H1 (cell line): Measurements from ENCODE around the gene MZF1. TPM values are rescaled to one million over a fixed set of nuclear protein-coding genes. Genes with fewer than 3 reads are reported as not detected.

Experiments used
- CTCF ChIA-PET: fragments of 300-600 bp; sonication (Branson Sonifier 250); formaldehyde crosslinking; loops from one replicate; lab custom pipeline; 2021; ENCODE audit not compliant: partially characterized antibody; lab: Charles Lee
- POLR2A ChIA-PET: fragments of 300-600 bp; sonication (Branson Sonifier 250); formaldehyde crosslinking; loops from one replicate; lab custom pipeline; 2021; ENCODE audit warnings: inconsistent platforms; ENCODE audit not compliant: partially characterized antibody; lab: Charles Lee
- DNase-seq, 2 experiments: peaks; one replicate each; pipeline versions ENCODE4 v3.0.0 to v3.0.0-alpha.2; 2010 to 2022; ENCODE audit warnings: low spot score in 2 of 2, low read depth in 1 of 2, mixed read lengths in 1 of 2
- FAIRE-seq: peaks from 2 replicates; lab custom pipeline; 2011; peaks lifted over from hg19 to GRCh38; lab: Jason Lieb, UNC
- H2AFZ ChIP-seq: 2 replicates; pipeline ENCODE4 v1.8.1; 2012; ENCODE audit warnings: low read length, inconsistent platforms
- H2AK5ac ChIP-seq: 2 replicates; pipeline ENCODE4 v1.6.1; 2013; ENCODE audit warnings: low read depth, low read length
- H2BK120ac ChIP-seq: replicated peaks from 2 replicates; pipeline ENCODE3; 2013; ENCODE audit warnings: low read depth, low read length, inconsistent platforms
- H2BK12ac ChIP-seq: 2 replicates; pipeline ENCODE4 v1.6.1; 2013; ENCODE audit warnings: low read depth, low read length
- H2BK15ac ChIP-seq: 2 replicates; pipeline ENCODE4 v1.6.1; 2013; ENCODE audit warnings: low read length
- H2BK20ac ChIP-seq: 2 replicates; pipeline ENCODE4 v1.6.1; 2013; ENCODE audit warnings: low read length
- H2BK5ac ChIP-seq: 2 replicates; pipeline ENCODE4 v1.6.1; 2013; ENCODE audit warnings: low read depth, low read length
- H3K14ac ChIP-seq: 2 replicates; pipeline ENCODE4 v1.6.1; 2013; ENCODE audit warnings: inconsistent platforms; ENCODE audit not compliant: insufficient read length
- H3K18ac ChIP-seq: 2 replicates; pipeline ENCODE4 v1.6.1; 2013; ENCODE audit warnings: low read length; ENCODE audit errors: extremely low read depth
- H3K23ac ChIP-seq: 2 replicates; pipeline ENCODE4 v1.6.1; 2013; ENCODE audit warnings: inconsistent platforms; ENCODE audit not compliant: insufficient read length
- H3K23me2 ChIP-seq: 2 replicates; pipeline ENCODE4 v1.6.1; 2013; ENCODE audit warnings: low read depth, low read length
- H3K27ac ChIP-seq: 2 replicates; pipeline ENCODE4 v1.6.1; 2011; ENCODE audit warnings: low read depth, low read length, inconsistent platforms
- H3K27me3 ChIP-seq, 4 experiments: replicated peaks in 1 of 4; 1 replicate in 1 of 4; 2 replicates in 3 of 4; pipeline versions ENCODE4 v1.6.1 to v1.8.1; 2011 to 2013; ENCODE audit warnings: low read length in 3 of 4, mild to moderate bottlenecking in 3 of 4, inconsistent platforms in 2 of 4, mixed read lengths in 2 of 4, moderate library complexity in 1 of 4; ENCODE audit not compliant: control insufficient read depth in 3 of 4, insufficient read depth in 3 of 4; ENCODE audit errors: extremely low read depth in 1 of 4
- H3K36me3 ChIP-seq, 4 experiments: 2 replicates each; pipeline versions ENCODE4 v1.6.1 to v1.8.1; 2011 to 2013; ENCODE audit warnings: mild to moderate bottlenecking in 4 of 4, low read length in 3 of 4, moderate library complexity in 2 of 4, control low read depth in 1 of 4, inconsistent platforms in 1 of 4; ENCODE audit not compliant: insufficient read depth in 4 of 4, control insufficient read depth in 2 of 4
- H3K4ac ChIP-seq: replicated peaks from 2 replicates; pipeline ENCODE3; 2013; ENCODE audit warnings: low read length, low read depth, mixed read lengths, inconsistent platforms; ENCODE audit not compliant: insufficient read length
- H3K4me1 ChIP-seq, 4 experiments: replicated peaks in 1 of 4; 1 replicate in 1 of 4; 2 replicates in 3 of 4; pipeline versions ENCODE4 v1.6.1 to v1.8.1; 2011 to 2013; ENCODE audit warnings: low read length in 3 of 4, inconsistent platforms in 2 of 4, mixed read lengths in 1 of 4; ENCODE audit not compliant: insufficient read depth in 4 of 4, control insufficient read depth in 3 of 4
- H3K4me2 ChIP-seq, 2 experiments: 2 replicates each; pipeline versions ENCODE4 v1.6.1 to v1.8.1; 2011 to 2013; ENCODE audit warnings: low read depth in 2 of 2, low read length in 2 of 2, control low read depth in 1 of 2, inconsistent platforms in 1 of 2, mild to moderate bottlenecking in 1 of 2; ENCODE audit not compliant: insufficient read depth in 1 of 2
- H3K4me3 ChIP-seq, 4 experiments: fragments of 200-600, 300-600 bp in 1 of 4; sonication (generic), shearing (Covaris generic), sonication (Bioruptor Twin) in 1 of 4; 2 replicates each; pipeline versions ENCODE4 v1.5.1 to v1.8.1; 2011 to 2016; ENCODE audit warnings: low read length in 4 of 4, low read depth in 3 of 4, control low read depth in 2 of 4, inconsistent platforms in 2 of 4, mild to moderate bottlenecking in 2 of 4, mixed read lengths in 1 of 4, moderate library complexity in 1 of 4; ENCODE audit not compliant: insufficient read depth in 2 of 4; ENCODE audit errors: extremely low read depth in 1 of 4
- H3K56ac ChIP-seq: replicated peaks from 2 replicates; pipeline ENCODE3; 2013; ENCODE audit warnings: low read depth, mild to moderate bottlenecking, mixed read lengths, low read length, inconsistent platforms; ENCODE audit not compliant: insufficient read length
- H3K79me1 ChIP-seq: 2 replicates; pipeline ENCODE4 v1.6.1; 2013; ENCODE audit warnings: low read depth, low read length, control low read depth
- H3K79me2 ChIP-seq, 2 experiments: 2 replicates each; pipeline versions ENCODE4 v1.6.1 to v1.8.1; 2012 to 2013; ENCODE audit warnings: low read length in 2 of 2, mild to moderate bottlenecking in 2 of 2, inconsistent platforms in 1 of 2; ENCODE audit not compliant: insufficient read depth in 2 of 2, control insufficient read depth in 1 of 2
- H3K9ac ChIP-seq, 4 experiments: replicated peaks in 1 of 4; 1 replicate in 1 of 4; 2 replicates in 3 of 4; pipeline versions ENCODE4 v1.6.1 to v1.8.1; 2011 to 2013; ENCODE audit warnings: low read depth in 3 of 4, low read length in 3 of 4, control low read depth in 2 of 4, mild to moderate bottlenecking in 2 of 4, moderate library complexity in 2 of 4, inconsistent platforms in 1 of 4; ENCODE audit errors: extremely low read depth in 1 of 4
- H3K9me3 ChIP-seq, 2 experiments: 2 replicates each; pipeline versions ENCODE4 v1.6.1 to v1.8.1; 2012 to 2013; ENCODE audit warnings: mild to moderate bottlenecking in 2 of 2, moderate library complexity in 2 of 2, control low read depth in 1 of 2, inconsistent platforms in 1 of 2, low read depth in 1 of 2, low read length in 1 of 2, mixed read lengths in 1 of 2; ENCODE audit not compliant: insufficient read depth in 2 of 2
- H4K20me1 ChIP-seq, 2 experiments: replicated peaks in 1 of 2; 2 replicates each; pipeline versions ENCODE3 to v1.8.1; 2011 to 2013; ENCODE audit warnings: inconsistent platforms in 2 of 2, low read length in 2 of 2, mild to moderate bottlenecking in 1 of 2; ENCODE audit not compliant: insufficient read depth in 2 of 2, control insufficient read depth in 1 of 2
- H4K5ac ChIP-seq: 2 replicates; pipeline ENCODE4 v1.6.1; 2013; ENCODE audit warnings: low read length, low read depth, mixed read lengths, inconsistent platforms; ENCODE audit not compliant: insufficient read length
- H4K8ac ChIP-seq: 2 replicates; pipeline ENCODE4 v1.8.0; 2013; ENCODE audit warnings: mild to moderate bottlenecking, moderate library complexity, low read length, inconsistent platforms; ENCODE audit not compliant: insufficient read depth; ENCODE audit errors: extremely low read depth
- H4K91ac ChIP-seq: replicated peaks from 2 replicates; pipeline ENCODE3; 2013; ENCODE audit warnings: low read length, mixed read lengths, inconsistent platforms; ENCODE audit not compliant: insufficient read length
- BACH1 ChIP-seq: IDR thresholded peaks from 2 replicates; pipeline ENCODE4 v1.6.1; 2012; ENCODE audit warnings: low read length, improper control_type of control experiment
- JUN ChIP-seq: IDR thresholded peaks from 2 replicates; pipeline ENCODE4 v1.6.1; 2011; ENCODE audit warnings: low read depth, mild to moderate bottlenecking, improper control_type of control experiment, low read length
- RAD21 ChIP-seq, 2 experiments: IDR thresholded peaks in 1 of 2; conservative IDR thresholded peaks in 1 of 2; 2 replicates each; pipeline ENCODE4 v1.6.1; 2011; ENCODE audit warnings: low read depth in 2 of 2, low read length in 2 of 2, improper control_type of control experiment in 1 of 2, inconsistent platforms in 1 of 2, mild to moderate bottlenecking in 1 of 2, moderate library complexity in 1 of 2
- RXRA ChIP-seq: IDR thresholded peaks from 2 replicates; pipeline ENCODE4 v1.6.1; 2011; ENCODE audit warnings: low read depth, mild to moderate bottlenecking, low read length, moderate library complexity; ENCODE audit not compliant: insufficient read depth
- TCF12 ChIP-seq: IDR thresholded peaks from 2 replicates; pipeline ENCODE4 v1.6.1; 2011; ENCODE audit warnings: low read depth, mild to moderate bottlenecking, low read length
- WGBS, 2 experiments: shearing (Covaris generic) in 1 of 2; methylation state at CpG; one replicate each; pipeline versions ENCODE4 v1.1.6 to v1.1.7; 2013 to 2015; ENCODE audit warnings: low lambda C conversion rate in 2 of 2, mixed read lengths in 2 of 2, inconsistent platforms in 1 of 2, low coverage in 1 of 2, missing lambda C conversion rate in 1 of 2; ENCODE audit not compliant: insufficient replicate concordance in 2 of 2, insufficient coverage in 1 of 2, insufficient read length in 1 of 2; ENCODE audit errors: extremely low coverage in 1 of 2, missing lambda C conversion rate in 1 of 2; 5-methylcytosine and 5-hydroxymethylcytosine counted together
- polyA plus RNA-seq, 7 experiments: library from polyadenylated mRNA; depleted of rRNA in 3 of 7; stranded (reverse) in 5 of 7; unstranded in 2 of 7; fragments of >200 nt in 5 of 7; fragments of 200-250 nt in 2 of 7; gene quantifications; 1 replicate in 5 of 7; 2 replicates in 1 of 7; 4 replicates in 1 of 7; pipeline versions ENCODE4 v1.2.1 to v1.2.3, GENCODE V29; 2011 to 2013; ENCODE audit warnings: missing spikeins in 2 of 7, mixed read lengths in 2 of 7
- total RNA-seq: library from RNA; stranded (reverse); fragmentation: NEBNext Ultra II Directional; extraction: Animal tissue kit (Norgen Biotek cat#: 25700); gene quantifications from 2 replicates; pipeline ENCODE4 v1.2.1, GENCODE V29; 2021

The MZF1 gene
- total and polyA plus RNA-seq, 2 of the 8 experiments (the other 6 are each of a cell fraction or from before 2014, with no cell fraction given), result 15.2 to 25.0 TPM

DNA sequence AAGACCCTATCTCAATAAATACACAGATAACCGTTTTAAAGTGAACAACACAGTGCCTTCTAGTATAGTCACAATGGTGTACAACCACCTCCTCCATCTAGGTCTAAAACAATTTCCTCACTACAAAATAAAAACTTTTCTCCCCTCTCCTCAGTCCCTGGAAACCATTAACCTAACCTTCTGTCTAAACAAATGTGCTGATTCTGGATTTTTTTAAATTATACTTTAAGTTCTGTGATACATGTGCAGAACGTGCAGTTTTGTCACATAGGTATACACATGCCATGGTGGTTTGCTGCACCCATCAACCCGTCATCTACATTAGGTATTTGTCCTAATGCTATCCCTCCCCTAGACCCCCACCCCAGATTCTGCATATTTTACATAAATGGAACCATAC lies 43.7 kb downstream of the MZF1 start:
- H4K91ac ChIP-seq, result no peak overlapping the region
- H3K4me3 ChIP-seq, result no peak overlapping the region
- no peak overlapping the region for H3K23ac ChIP-seq
- peaks cover 0 to 3% (median 0%) of the 10 kb centered on the region in 4 experiments; a peak in 1 of 7 replicates for H3K4me1 ChIP-seq
- no peak for FAIRE-seq
- H3K14ac ChIP-seq, result no peak overlapping the region
- DNase-seq, result no peak
- H3K79me2 ChIP-seq, result no peaks in the 10 kb centered on the region
- H3K23me2 ChIP-seq, result no peaks in the 10 kb centered on the region
- H3K27me3 ChIP-seq, result peaks cover 0 to 4% (median 0%) of the 10 kb centered on the region in 4 experiments; a peak in 1 of 7 replicates
- H3K9ac ChIP-seq, result no peak overlapping the region
- no peak overlapping the region for H2BK20ac ChIP-seq
- H3K4ac ChIP-seq, result no peak overlapping the region
- H3K4me2 ChIP-seq, result no peak overlapping the region
- WGBS, 2 experiments, result 81% methylated on average over 3 of the region's 3 CpGs; no CpG with 5 or more reads in 1 of the 2 experiments
- CTCF ChIA-PET, result interaction anchor here (0.9 kb wide), 1 partner anchor 10 kb away, joined by 3 read pairs; no protein-coding TSS in a partner anchor
- POLR2A ChIA-PET, result interaction anchor here (1.5 to 21.3 kb wide), 4 partner anchors 9 to 46 kb away, joined by 3 to 650 read pairs (median 14); partner anchors contain the start of genes CHMP2A, TRIM28 and ZBTB45
- H2BK120ac ChIP-seq, result no peak overlapping the region
- TF ChIP-seq JUN (no peak), RXRA (no peak), TCF12 (no peak), RAD21 (IDR thresholded peaks at IDR 0.05 in 1 of 2, conservative IDR thresholded peaks at IDR 0.05 in 1 of 2; ENCODE audit: low read depth in 2 of 2, low read length in 2 of 2) (no peak), BACH1 (no peak)
- TF ChIP-seq, all 59 proteins: peak for 0
- H3K27ac ChIP-seq, result no peak overlapping the region
- no peak overlapping the region for H4K5ac ChIP-seq
- H2BK5ac ChIP-seq, result no peak overlapping the region
- H3K36me3 ChIP-seq, result no peaks in the 10 kb centered on the region
- H3K9me3 ChIP-seq, result no peaks in the 10 kb centered on the region
- H3K56ac ChIP-seq, result no peak overlapping the region
- no peak overlapping the region for H2BK15ac ChIP-seq
- H4K20me1 ChIP-seq, result no peaks in the 10 kb centered on the region
- H2BK12ac ChIP-seq, result no peak overlapping the region
- H3K79me1 ChIP-seq, result no peaks in the 10 kb centered on the region
- H4K8ac ChIP-seq, result no peak overlapping the region
- H3K18ac ChIP-seq, result no peak overlapping the region
- no peak overlapping the region for H2AFZ ChIP-seq
- no peak overlapping the region for H2AK5ac ChIP-seq
